ENCODE measurements around the gene EIF1AD. TPM values are rescaled to one million over a fixed set of nuclear protein-coding genes. Genes with fewer than 3 reads are reported as not detected.

The EIF1AD gene
- total and polyA plus RNA-seq, 9 of the 15 experiments (the other 6 are each of a cell fraction or from before 2014, with no cell fraction given), result 50.1 to 98.8 (median 58.7) TPM

GRCh38 chr11:66048547-66049323 lies 46.8 kb upstream of the EIF1AD start, which contains the start of gene GAL3ST3:
Gene GAL3ST3 (minus strand): TSS chr11:66049161. CDS start chr11:66045415, 3,746 bp downstream.
- Histone ChIP-seq H3K36me3 (ENCODE audit: control insufficient read depth, insufficient read depth, low read length) (peaks cover 13% of the 10 kb centered on the region; the same call in 1 of the 3 replicates), H4K20me1 (replicated peaks; ENCODE audit: control insufficient read depth, insufficient read depth, low read length) (no peaks in the 10 kb centered on the region), H3K9ac (ENCODE audit: insufficient read depth in 1 of 2, low read depth in 2 of 2, low read length in 2 of 2) (no peak within 1 kb of the TSS), H2AFZ (ENCODE audit: low read depth, low read length) (no peak within 1 kb of the TSS), H3K27me3 (ENCODE audit: control insufficient read depth in 2 of 2, insufficient read depth in 2 of 2, low read length in 2 of 2) (no peaks in the 10 kb centered on the region), H3K4me2 (ENCODE audit: insufficient read depth, low read length) (no peak within 1 kb of the TSS), H3K79me2 (ENCODE audit: control insufficient read depth, insufficient read depth, low read length) (peaks cover 21% of the 10 kb centered on the region), H3K9me3 (replicated peaks; ENCODE audit: control insufficient read depth, insufficient read depth, low read depth, low read length) (no peaks in the 10 kb centered on the region), H3K4me1 (replicated peaks in 1 of 2; ENCODE audit: control insufficient read depth in 2 of 2, insufficient read depth in 2 of 2, low read length in 2 of 2) (peaks cover 16 to 33% of the 10 kb centered on the region in 2 experiments), H3K27ac (ENCODE audit: extremely low read depth, low read depth, low read length) (no peak within 1 kb of the TSS), H3K4me3 (no peak within 1 kb of the TSS), H3K9me1 (ENCODE audit: control insufficient read depth, insufficient read depth, low read length) (no peaks in the 10 kb centered on the region)
- WGBS (ENCODE audit: insufficient coverage, low coverage, missing lambda C conversion rate), result 76% methylated on average over 14 of the region's 39 CpGs
- BruUV-seq (replicated peaks), result no TSS peak
- POLR2A ChIA-PET, result interaction anchor here (1.0 kb wide), 1 partner anchor 11 kb away, joined by 3 read pairs; no protein-coding TSS in a partner anchor
- in situ Hi-C loops (cut with MboI) (no loop called here), intact Hi-C loops (cut with micrococcal nuclease) (no loop called here)
- ATAC-seq (no peak), FAIRE-seq (no peak), DNase-seq (ENCODE audit: extremely low read depth in 1 of 4, low spot score in 3 of 4) (no peak)
- CTCF ChIA-PET (ENCODE audit: low intra/inter-chr PET ratio), result no interaction called here
- TF ChIP-seq POU5F1 (IDR thresholded peaks at IDR 0.05; ENCODE audit: borderline replicate concordance, low read depth, low read length, partially characterized antibody) (no peak), RBM15 (IDR thresholded peaks at IDR 0.05; ENCODE audit: insufficient read depth, low read length) (no peak), ZNF277 (CRISPR knock-in tag; IDR thresholded peaks at IDR 0.05; ENCODE audit: borderline replicate concordance) (no peak), SP1 (CRISPR knock-in tag; IDR thresholded peaks at IDR 0.05) (no peak), HDAC3 (IDR thresholded peaks at IDR 0.05; ENCODE audit: borderline replicate concordance, partially characterized antibody) (no peak), SMC3 (conservative IDR thresholded peaks at IDR 0.05; ENCODE audit: insufficient read depth, low read depth, low read length) (no peak), U2AF2 (optimal IDR thresholded peaks at IDR 0.05; ENCODE audit: low read depth, low read length) (no peak), MTA2 (IDR thresholded peaks at IDR 0.05; ENCODE audit: low read depth) (no peak), RFX5 (IDR thresholded peaks at IDR 0.05; ENCODE audit: low read depth, low read length) (no peak), DPF2 (IDR thresholded peaks at IDR 0.05) (no peak), THRAP3 (IDR thresholded peaks at IDR 0.05; ENCODE audit: borderline replicate concordance) (no peak), TAF15 (IDR thresholded peaks at IDR 0.05; ENCODE audit: low read depth, low read length) (no peak), TCFL5 (CRISPR knock-in tag; conservative IDR thresholded peaks at IDR 0.05) (no peak)
- TF ChIP-seq, protein P1, sequence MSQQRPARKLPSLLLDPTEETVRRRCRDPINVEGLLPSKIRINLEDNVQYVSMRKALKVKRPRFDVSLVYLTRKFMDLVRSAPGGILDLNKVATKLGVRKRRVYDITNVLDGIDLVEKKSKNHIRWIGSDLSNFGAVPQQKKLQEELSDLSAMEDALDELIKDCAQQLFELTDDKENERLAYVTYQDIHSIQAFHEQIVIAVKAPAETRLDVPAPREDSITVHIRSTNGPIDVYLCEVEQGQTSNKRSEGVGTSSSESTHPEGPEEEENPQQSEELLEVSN (IDR thresholded peaks at IDR 0.05; ENCODE audit: borderline replicate concordance in 1 of 2, extremely low read depth in 1 of 2, insufficient read depth in 1 of 2, insufficient read length in 1 of 2, low read depth in 1 of 2, low read length in 1 of 2, poor library complexity in 1 of 2, severe bottlenecking in 1 of 2), result no peak
- TF ChIP-seq, protein P2, sequence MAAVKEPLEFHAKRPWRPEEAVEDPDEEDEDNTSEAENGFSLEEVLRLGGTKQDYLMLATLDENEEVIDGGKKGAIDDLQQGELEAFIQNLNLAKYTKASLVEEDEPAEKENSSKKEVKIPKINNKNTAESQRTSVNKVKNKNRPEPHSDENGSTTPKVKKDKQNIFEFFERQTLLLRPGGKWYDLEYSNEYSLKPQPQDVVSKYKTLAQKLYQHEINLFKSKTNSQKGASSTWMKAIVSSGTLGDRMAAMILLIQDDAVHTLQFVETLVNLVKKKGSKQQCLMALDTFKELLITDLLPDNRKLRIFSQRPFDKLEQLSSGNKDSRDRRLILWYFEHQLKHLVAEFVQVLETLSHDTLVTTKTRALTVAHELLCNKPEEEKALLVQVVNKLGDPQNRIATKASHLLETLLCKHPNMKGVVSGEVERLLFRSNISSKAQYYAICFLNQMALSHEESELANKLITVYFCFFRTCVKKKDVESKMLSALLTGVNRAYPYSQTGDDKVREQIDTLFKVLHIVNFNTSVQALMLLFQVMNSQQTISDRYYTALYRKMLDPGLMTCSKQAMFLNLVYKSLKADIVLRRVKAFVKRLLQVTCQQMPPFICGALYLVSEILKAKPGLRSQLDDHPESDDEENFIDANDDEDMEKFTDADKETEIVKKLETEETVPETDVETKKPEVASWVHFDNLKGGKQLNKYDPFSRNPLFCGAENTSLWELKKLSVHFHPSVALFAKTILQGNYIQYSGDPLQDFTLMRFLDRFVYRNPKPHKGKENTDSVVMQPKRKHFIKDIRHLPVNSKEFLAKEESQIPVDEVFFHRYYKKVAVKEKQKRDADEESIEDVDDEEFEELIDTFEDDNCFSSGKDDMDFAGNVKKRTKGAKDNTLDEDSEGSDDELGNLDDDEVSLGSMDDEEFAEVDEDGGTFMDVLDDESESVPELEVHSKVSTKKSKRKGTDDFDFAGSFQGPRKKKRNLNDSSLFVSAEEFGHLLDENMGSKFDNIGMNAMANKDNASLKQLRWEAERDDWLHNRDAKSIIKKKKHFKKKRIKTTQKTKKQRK (IDR thresholded peaks at IDR 0.05; ENCODE audit: borderline replicate concordance, low read depth, low read length), result no peak

Measured in K562 (cell line).